ENCODE measurements around the gene NCOA3. TPM values are rescaled to one million over a fixed set of nuclear protein-coding genes. Genes with fewer than 3 reads are reported as not detected.

The NCOA3 gene
- total RNA-seq, 1 experiment from 2014 or later: 25.9 TPM

DNA sequence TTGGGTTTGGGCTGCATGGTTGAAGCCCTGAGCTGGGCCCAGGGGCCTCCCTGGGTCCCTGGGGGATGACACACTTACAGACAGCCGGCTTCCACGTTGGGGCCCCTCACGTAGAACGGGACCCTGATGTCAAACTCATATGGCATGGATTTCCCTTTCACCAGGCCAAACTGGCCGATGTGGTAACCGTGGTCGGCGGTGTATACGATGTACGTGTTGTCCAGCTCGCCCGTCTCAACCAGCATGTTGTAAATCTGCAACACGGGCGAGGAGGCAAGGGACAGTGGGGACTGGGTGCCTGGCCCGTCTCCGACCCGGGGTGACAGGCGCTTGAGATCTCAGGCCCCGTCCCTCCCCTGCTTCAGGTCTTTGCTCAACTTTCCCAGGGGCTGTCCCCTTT is 181.2 kb downstream of the NCOA3 start:
- Histone ChIP-seq H3K9me2 (ENCODE audit: insufficient read depth) (no peaks in the 10 kb centered on the region), H3K27ac (ENCODE audit: low read depth, low read length) (no peak overlapping the region), H2AFZ (ENCODE audit: low read depth, low read length, poor library complexity, severe bottlenecking) (no peak overlapping the region), H4K20me1 (ENCODE audit: insufficient read depth) (no peaks in the 10 kb centered on the region), H3K9me3 (ENCODE audit: control insufficient read depth in 1 of 2, insufficient read depth in 1 of 2, low read depth in 1 of 2, low read length in 2 of 2) (no peaks in the 10 kb centered on the region), H3K9ac (ENCODE audit: low read length) (no peak overlapping the region), H3K27me3 (ENCODE audit: insufficient read depth, low read length) (no peaks in the 10 kb centered on the region), H3K4me2 (ENCODE audit: low read length) (no peak overlapping the region), H3K36me3 (ENCODE audit: control insufficient read depth in 1 of 2, insufficient read depth in 2 of 2, low read length in 2 of 2) (no peaks in the 10 kb centered on the region), H3K4me1 (ENCODE audit: control insufficient read depth in 1 of 2, insufficient read depth in 2 of 2, low read length in 2 of 2) (peaks cover 0 to 3% of the 10 kb centered on the region in 2 experiments; a peak in 1 of 4 replicates), H3K4me3 (replicated peaks in 1 of 2; ENCODE audit: low read depth in 1 of 2, low read length in 2 of 2) (no peak overlapping the region), H3K79me2 (ENCODE audit: insufficient read depth, low read length) (no peaks in the 10 kb centered on the region)
- ATAC-seq (no peak), DNase-seq (ENCODE audit: low read depth, low spot score) (no peak)
- no TSS peak for BruUV-seq (replicated peaks)
- RAD21 ChIA-PET (ENCODE audit: low non-redundant PET in 1 of 2, low total read pairs in 2 of 2, uncharacterized antibody in 2 of 2, unreplicated experiment in 2 of 2): no interaction called here
- CTCF ChIA-PET: no interaction called here
- intact Hi-C loops (cut with micrococcal nuclease): no loop called here
- no peak for TF ChIP-seq RAD21 (IDR thresholded peaks at IDR 0.05; ENCODE audit: low read depth)
- no peak for TF ChIP-seq SRF (IDR thresholded peaks at IDR 0.05; ENCODE audit: low read depth)
- no peak for TF ChIP-seq SIN3A (IDR thresholded peaks at IDR 0.05; ENCODE audit: low read depth)
- no peak for TF ChIP-seq POLR2AphosphoS5 (IDR thresholded peaks at IDR 0.05; ENCODE audit: low read depth, low read length)
- no peak for TF ChIP-seq EZH2 (IDR thresholded peaks at IDR 0.05)
- TF ChIP-seq POLR2A (IDR thresholded peaks at IDR 0.05; ENCODE audit: borderline replicate concordance, extremely low read depth, insufficient read depth, insufficient read length): no peak
- no peak for TF ChIP-seq ZFX (IDR thresholded peaks at IDR 0.05)
- TF ChIP-seq, protein P1, sequence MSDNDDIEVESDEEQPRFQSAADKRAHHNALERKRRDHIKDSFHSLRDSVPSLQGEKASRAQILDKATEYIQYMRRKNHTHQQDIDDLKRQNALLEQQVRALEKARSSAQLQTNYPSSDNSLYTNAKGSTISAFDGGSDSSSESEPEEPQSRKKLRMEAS (IDR thresholded peaks at IDR 0.05): no peak
- POLR2A ChIA-PET: no interaction called here

DNA sequence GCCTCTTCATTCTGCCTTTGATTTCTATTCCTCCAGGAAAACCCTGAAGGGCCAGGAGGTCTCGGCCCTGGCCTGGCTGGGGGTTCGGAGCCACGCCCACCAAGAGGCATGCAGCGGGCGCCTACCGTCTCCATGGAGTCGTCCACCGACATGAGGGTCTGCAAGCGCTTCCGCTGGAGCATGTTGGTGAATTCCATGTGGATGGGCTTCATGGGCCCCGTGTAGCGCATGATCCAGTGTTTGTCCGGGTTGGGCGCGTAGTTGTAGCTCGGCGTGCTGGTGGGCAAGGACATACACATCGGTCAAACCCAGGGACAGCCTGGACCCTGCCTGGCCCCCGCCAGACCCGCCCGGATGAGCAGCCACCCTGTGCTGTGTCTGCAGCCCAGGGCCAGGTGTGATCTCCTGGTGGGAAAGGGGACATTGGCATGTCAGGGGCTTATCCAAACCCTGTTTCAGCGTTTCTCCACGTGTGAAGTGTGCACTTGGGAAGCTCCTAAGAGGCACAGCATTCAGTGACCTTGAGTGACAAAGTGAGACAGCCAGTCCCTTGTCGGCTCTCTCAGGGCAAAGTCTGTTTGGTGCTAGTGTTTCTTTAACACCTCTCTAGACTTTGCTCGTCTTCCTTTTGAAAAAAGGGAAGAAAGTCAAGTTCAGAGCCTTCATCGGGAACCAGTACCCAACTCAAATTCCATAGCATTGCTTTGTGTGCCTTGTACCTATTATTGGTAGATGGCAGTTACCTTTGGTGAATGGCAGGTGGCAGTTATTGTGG is 182.8 kb downstream of the NCOA3 start:
- H3K27me3 ChIP-seq (ENCODE audit: insufficient read depth, low read length): no peaks in the 10 kb centered on the region
- intact Hi-C loops (cut with micrococcal nuclease): no loop called here
- H3K4me3 ChIP-seq (replicated peaks in 1 of 2; ENCODE audit: low read depth in 1 of 2, low read length in 2 of 2): no peak overlapping the region
- no peaks in the 10 kb centered on the region for H3K9me3 ChIP-seq (ENCODE audit: control insufficient read depth in 1 of 2, insufficient read depth in 1 of 2, low read depth in 1 of 2, low read length in 2 of 2)
- POLR2A ChIA-PET: no interaction called here
- H3K79me2 ChIP-seq (ENCODE audit: insufficient read depth, low read length): no peaks in the 10 kb centered on the region
- peaks cover 0 to 8% of the 10 kb centered on the region in 2 experiments; a peak in 1 of 4 replicates for H3K4me1 ChIP-seq (ENCODE audit: control insufficient read depth in 1 of 2, insufficient read depth in 2 of 2, low read length in 2 of 2)
- H3K27ac ChIP-seq (ENCODE audit: low read depth, low read length): no peak overlapping the region
- no peaks in the 10 kb centered on the region for H3K36me3 ChIP-seq (ENCODE audit: control insufficient read depth in 1 of 2, insufficient read depth in 2 of 2, low read length in 2 of 2)
- CTCF ChIA-PET: no interaction called here
- no peaks in the 10 kb centered on the region for H3K9me2 ChIP-seq (ENCODE audit: insufficient read depth)
- H4K20me1 ChIP-seq (ENCODE audit: insufficient read depth): no peaks in the 10 kb centered on the region
- H2AFZ ChIP-seq (ENCODE audit: low read depth, low read length, poor library complexity, severe bottlenecking): no peak overlapping the region
- ATAC-seq: no peak
- H3K4me2 ChIP-seq (ENCODE audit: low read length): no peak overlapping the region
- RAD21 ChIA-PET (ENCODE audit: low non-redundant PET in 1 of 2, low total read pairs in 2 of 2, uncharacterized antibody in 2 of 2, unreplicated experiment in 2 of 2): no interaction called here
- no TSS peak for BruUV-seq (replicated peaks)
- TF ChIP-seq TCF7L2 (IDR thresholded peaks at IDR 0.05; ENCODE audit: borderline replicate concordance, extremely low read depth, insufficient read depth, insufficient read length) (no peak), POLR2A (IDR thresholded peaks at IDR 0.05; ENCODE audit: borderline replicate concordance, extremely low read depth, insufficient read depth, insufficient read length) (no peak)
- TF ChIP-seq, protein P2, sequence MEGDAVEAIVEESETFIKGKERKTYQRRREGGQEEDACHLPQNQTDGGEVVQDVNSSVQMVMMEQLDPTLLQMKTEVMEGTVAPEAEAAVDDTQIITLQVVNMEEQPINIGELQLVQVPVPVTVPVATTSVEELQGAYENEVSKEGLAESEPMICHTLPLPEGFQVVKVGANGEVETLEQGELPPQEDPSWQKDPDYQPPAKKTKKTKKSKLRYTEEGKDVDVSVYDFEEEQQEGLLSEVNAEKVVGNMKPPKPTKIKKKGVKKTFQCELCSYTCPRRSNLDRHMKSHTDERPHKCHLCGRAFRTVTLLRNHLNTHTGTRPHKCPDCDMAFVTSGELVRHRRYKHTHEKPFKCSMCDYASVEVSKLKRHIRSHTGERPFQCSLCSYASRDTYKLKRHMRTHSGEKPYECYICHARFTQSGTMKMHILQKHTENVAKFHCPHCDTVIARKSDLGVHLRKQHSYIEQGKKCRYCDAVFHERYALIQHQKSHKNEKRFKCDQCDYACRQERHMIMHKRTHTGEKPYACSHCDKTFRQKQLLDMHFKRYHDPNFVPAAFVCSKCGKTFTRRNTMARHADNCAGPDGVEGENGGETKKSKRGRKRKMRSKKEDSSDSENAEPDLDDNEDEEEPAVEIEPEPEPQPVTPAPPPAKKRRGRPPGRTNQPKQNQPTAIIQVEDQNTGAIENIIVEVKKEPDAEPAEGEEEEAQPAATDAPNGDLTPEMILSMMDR (IDR thresholded peaks at IDR 0.05 in 2 of 3, conservative IDR thresholded peaks at IDR 0.05 in 1 of 3; ENCODE audit: borderline replicate concordance in 1 of 3, insufficient read depth in 1 of 3, low read depth in 2 of 3, low read length in 2 of 3): no peak
- TF ChIP-seq, protein P3, sequence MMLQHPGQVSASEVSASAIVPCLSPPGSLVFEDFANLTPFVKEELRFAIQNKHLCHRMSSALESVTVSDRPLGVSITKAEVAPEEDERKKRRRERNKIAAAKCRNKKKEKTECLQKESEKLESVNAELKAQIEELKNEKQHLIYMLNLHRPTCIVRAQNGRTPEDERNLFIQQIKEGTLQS (IDR thresholded peaks at IDR 0.05): no peak
- H3K9ac ChIP-seq (ENCODE audit: low read length): no peak overlapping the region
- DNase-seq (ENCODE audit: low read depth, low spot score): no peak

Data from HCT116 (cell line).